ENCODE measurements around the gene ONECUT2.

- no peak for TF ChIP-seq CTCF (IDR thresholded peaks at IDR 0.05)
- TF ChIP-seq POLR2A (IDR thresholded peaks at IDR 0.05): no peak
Observed at GRCh38 chr18:57426187-57426586, 9.0 kb upstream of the ONECUT2 start.

Measured in esophagus squamous epithelium (tissue), 4 donors.